Lung (tissue), 12 donors: ENCODE results near the gene POT1. TPM values are rescaled to one million over a fixed set of nuclear protein-coding genes. Genes with fewer than 3 reads are reported as not detected.

Source experiments
- ATAC-seq: fragments of 200-7000 bp; cut with Tn5 transposase; one replicate; pipeline ENCODE4 v1.9.1; 2020; ENCODE audit warnings: moderate number of reproducible peaks; ENCODE audit not compliant: insufficient read depth, low FRiP score
- DNase-seq, 3 donors: peaks; one replicate each; pipeline ENCODE4 v3.0.0-alpha.2; 2013 to 2017
- H3K27ac ChIP-seq, 2 donors: one replicate each; pipeline ENCODE4 v1.5.1; 2013; ENCODE audit warnings: mild to moderate bottlenecking in 2 of 2, moderate library complexity in 2 of 2, control low read depth in 1 of 2, inconsistent platforms in 1 of 2, low read depth in 1 of 2, low read length in 1 of 2
- H3K27me3 ChIP-seq, 3 donors: one replicate each; pipeline ENCODE4 v1.5.1; 2013; ENCODE audit warnings: low read length in 2 of 3; ENCODE audit not compliant: control insufficient read depth in 3 of 3, insufficient read depth in 3 of 3
- H3K36me3 ChIP-seq, 4 donors: one replicate each; pipeline ENCODE4 v1.5.1; 2013; ENCODE audit warnings: low read length in 4 of 4, mild to moderate bottlenecking in 1 of 4, moderate library complexity in 1 of 4; ENCODE audit not compliant: control insufficient read depth in 4 of 4, insufficient read depth in 4 of 4
- H3K4me1 ChIP-seq, 5 donors: one replicate each; pipeline ENCODE4 v1.5.1; 2013; ENCODE audit warnings: low read length in 5 of 5, mild to moderate bottlenecking in 2 of 5, moderate library complexity in 1 of 5; ENCODE audit not compliant: control insufficient read depth in 5 of 5, insufficient read depth in 5 of 5
- H3K4me3 ChIP-seq: one replicate; pipeline ENCODE4 v1.5.1; 2013; ENCODE audit warnings: mild to moderate bottlenecking, control low read depth, moderate library complexity
- H3K9ac ChIP-seq, 2 donors: one replicate each; pipeline ENCODE4 v1.5.1; 2013; ENCODE audit warnings: low read length in 2 of 2, control low read depth in 1 of 2; ENCODE audit not compliant: insufficient read depth in 1 of 2
- H3K9me3 ChIP-seq, 4 donors: one replicate each; pipeline ENCODE4 v1.5.1; 2013; ENCODE audit warnings: low read length in 3 of 4, mild to moderate bottlenecking in 1 of 4, moderate library complexity in 1 of 4; ENCODE audit not compliant: control insufficient read depth in 4 of 4, insufficient read depth in 3 of 4
- WGBS, 2 donors: extraction: QIAGEN DNeasy Blood & Tissue Kit; methylation state at CpG; one replicate each; pipeline ENCODE4 v1.1.7; 2013; 5-methylcytosine and 5-hydroxymethylcytosine counted together
- polyA plus RNA-seq, 2 donors: library from polyadenylated mRNA; stranded (reverse); fragments of 200-250 nt; gene quantifications; one replicate each; pipeline ENCODE4 v1.2.1, GENCODE V29; 2013
- total RNA-seq, 2 donors: library from RNA; depleted of rRNA in 1 of 2; stranded (reverse); fragments of >200 nt in 1 of 2; gene quantifications; one replicate each; pipeline ENCODE4 v1.2.1, GENCODE V29; 2014 to 2021
- TF ChIP-seq, protein P1 (sequence below): IDR thresholded peaks from 2 replicates; pipeline ENCODE4 v1.5.1; 2012; ENCODE audit warnings: mild to moderate bottlenecking; ENCODE audit errors: control extremely low read depth, extremely low read depth
- donor health status: control.
- donor health status: control.
- donor health status: Bipolar disorder and iron deficiency.
- donor health status: healthy.
- donor health status: DM: yes; HTN: yes; CAD: no.

The POT1 gene
- total and polyA plus RNA-seq, 4 donors, result 6.9 to 93.7 (median 12.2) TPM

DNA sequence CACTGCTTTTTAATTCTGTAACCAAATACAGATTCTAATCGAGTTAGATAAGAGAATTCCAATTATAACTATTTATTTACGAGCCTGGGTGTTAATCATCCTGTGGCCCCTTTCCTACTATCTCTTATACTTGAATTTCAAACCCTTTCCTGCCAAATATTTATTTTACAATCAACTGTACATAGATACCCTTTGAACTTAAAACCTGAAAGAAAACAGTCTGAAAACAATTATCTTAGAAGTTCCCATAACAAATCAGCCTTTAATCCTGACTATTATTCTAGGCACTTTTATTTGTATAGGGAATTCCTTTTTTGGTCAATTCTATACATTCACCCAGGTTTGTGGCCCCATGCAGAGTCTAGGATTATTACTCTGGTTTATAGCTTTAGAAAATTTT is 153.5 kb downstream of the POT1 start:
- TF ChIP-seq, protein P1, sequence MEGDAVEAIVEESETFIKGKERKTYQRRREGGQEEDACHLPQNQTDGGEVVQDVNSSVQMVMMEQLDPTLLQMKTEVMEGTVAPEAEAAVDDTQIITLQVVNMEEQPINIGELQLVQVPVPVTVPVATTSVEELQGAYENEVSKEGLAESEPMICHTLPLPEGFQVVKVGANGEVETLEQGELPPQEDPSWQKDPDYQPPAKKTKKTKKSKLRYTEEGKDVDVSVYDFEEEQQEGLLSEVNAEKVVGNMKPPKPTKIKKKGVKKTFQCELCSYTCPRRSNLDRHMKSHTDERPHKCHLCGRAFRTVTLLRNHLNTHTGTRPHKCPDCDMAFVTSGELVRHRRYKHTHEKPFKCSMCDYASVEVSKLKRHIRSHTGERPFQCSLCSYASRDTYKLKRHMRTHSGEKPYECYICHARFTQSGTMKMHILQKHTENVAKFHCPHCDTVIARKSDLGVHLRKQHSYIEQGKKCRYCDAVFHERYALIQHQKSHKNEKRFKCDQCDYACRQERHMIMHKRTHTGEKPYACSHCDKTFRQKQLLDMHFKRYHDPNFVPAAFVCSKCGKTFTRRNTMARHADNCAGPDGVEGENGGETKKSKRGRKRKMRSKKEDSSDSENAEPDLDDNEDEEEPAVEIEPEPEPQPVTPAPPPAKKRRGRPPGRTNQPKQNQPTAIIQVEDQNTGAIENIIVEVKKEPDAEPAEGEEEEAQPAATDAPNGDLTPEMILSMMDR, result no peak
- Histone ChIP-seq H3K27ac (no peak overlapping the region), H3K36me3 (no peaks in the 10 kb centered on the region), H3K4me1 (no peaks in the 10 kb centered on the region), H3K9ac (no peak overlapping the region), H3K9me3 (no peaks in the 10 kb centered on the region), H3K27me3 (no peaks in the 10 kb centered on the region), H3K4me3 (no peak overlapping the region)
- DNase-seq, result no peak
- ATAC-seq, result no peak
- 46 to 65% methylated on average over 2 of the region's 2 CpGs for WGBS, 2 donors

DNA sequence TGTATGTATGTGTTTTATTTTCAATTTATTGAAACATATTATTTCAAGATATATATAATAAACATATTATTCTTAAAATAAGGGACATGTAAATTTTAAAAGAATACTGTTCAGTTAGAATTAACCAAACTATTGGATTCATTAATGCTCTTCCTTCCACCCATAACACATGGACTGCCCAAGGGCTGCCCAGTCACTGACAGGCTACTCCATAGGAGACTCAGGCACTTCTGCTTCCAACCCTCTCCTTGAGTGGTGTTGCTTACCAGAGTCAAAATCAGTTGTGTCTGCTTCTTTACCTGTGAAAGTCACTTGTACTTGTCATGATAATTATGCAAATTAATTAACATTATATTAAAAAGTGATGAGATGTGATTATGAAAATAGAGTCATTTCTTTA is 154.2 kb downstream of the POT1 start:
- Histone ChIP-seq H3K4me3 (no peak overlapping the region), H3K36me3 (no peaks in the 10 kb centered on the region), H3K4me1 (no peaks in the 10 kb centered on the region), H3K27me3 (no peaks in the 10 kb centered on the region), H3K9ac (no peak overlapping the region), H3K9me3 (no peaks in the 10 kb centered on the region), H3K27ac (no peak overlapping the region)
- DNase-seq, result no peak
- TF ChIP-seq, protein P1, result no peak
- no peak for ATAC-seq

DNA sequence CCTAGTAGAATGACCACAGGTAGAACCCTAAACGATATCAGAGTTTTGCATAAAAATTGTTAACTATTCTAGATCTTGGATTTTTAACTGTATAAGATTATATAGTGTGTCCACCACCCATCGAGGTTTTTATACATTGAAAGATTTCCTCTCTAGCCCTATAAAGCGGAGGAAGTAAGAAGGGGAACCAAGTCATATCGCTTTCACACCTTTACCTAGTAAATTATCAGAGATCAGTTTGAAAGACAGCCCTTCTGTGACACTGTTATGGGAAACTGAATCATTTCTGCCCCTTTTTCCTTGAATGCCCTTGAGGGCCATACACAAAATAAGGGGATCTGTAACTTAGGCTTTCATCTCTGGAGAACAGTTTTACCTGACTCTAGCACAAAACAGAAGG is 155.7 kb downstream of the POT1 start:
- TF ChIP-seq, protein P1, result no peak
- Histone ChIP-seq H3K36me3 (no peaks in the 10 kb centered on the region), H3K27me3 (no peaks in the 10 kb centered on the region), H3K9ac (no peak overlapping the region), H3K9me3 (no peaks in the 10 kb centered on the region), H3K4me1 (no peaks in the 10 kb centered on the region), H3K4me3 (no peak overlapping the region), H3K27ac (no peak overlapping the region)
- WGBS, 2 donors, result 82 to 83% methylated on average over 4 of the region's 4 CpGs
- no peak for ATAC-seq
- no peak for DNase-seq

DNA sequence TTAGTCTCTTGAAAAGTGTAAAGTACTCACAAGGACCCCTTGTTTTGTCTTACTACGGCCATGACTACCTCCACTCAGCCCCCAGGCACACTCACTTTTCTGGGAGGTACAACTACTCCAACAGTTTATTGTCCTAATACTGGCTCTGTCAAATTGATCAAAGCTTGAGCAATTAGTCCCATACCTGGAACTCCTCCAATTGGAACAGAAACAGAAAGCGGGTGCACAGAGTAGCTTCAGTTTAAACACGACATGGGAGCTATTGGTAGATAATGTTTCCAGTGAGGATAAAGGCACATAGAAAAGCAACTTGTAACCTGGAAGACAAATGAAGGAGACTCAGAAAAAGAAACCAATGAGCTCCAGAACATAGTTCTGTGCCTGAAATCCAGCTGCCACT is 156.3 kb downstream of the POT1 start:
- no peak for ATAC-seq
- no peak overlapping the region for H3K9ac ChIP-seq
- H3K27ac ChIP-seq, result no peak overlapping the region
- no peak overlapping the region for H3K4me3 ChIP-seq
- H3K9me3 ChIP-seq, result peaks cover 0 to 2% (median 0%) of the 10 kb centered on the region in 4 donors
- TF ChIP-seq, protein P1, result no peak
- H3K27me3 ChIP-seq, result no peaks in the 10 kb centered on the region
- H3K4me1 ChIP-seq, result no peaks in the 10 kb centered on the region
- H3K36me3 ChIP-seq, result no peaks in the 10 kb centered on the region
- DNase-seq, result no peak
- WGBS, 2 donors, result 85 to 90% methylated on average over 3 of the region's 3 CpGs
